Ovary (tissue), 3 donors: ENCODE measurements around the gene ANTXR1.

ENCODE experiments used
- CTCF ChIP-seq, 3 donors: fragments of 450-650 bp in 2 of 3; fragments of 200-600 bp in 1 of 3; IDR thresholded peaks; one replicate each; pipeline versions ENCODE4 v1.5.1 to v1.8.0; 2016 to 2022; ENCODE audit warnings: antibody characterized with exemption in 3 of 3, mild to moderate bottlenecking in 1 of 3
- EP300 ChIP-seq: sonication (generic); formaldehyde crosslinking; IDR thresholded peaks from one replicate; pipeline ENCODE4 v1.6.1; 2017; ENCODE audit warnings: antibody characterized with exemption
- POLR2A ChIP-seq: fragments of 450-650 bp; IDR thresholded peaks from one replicate; pipeline ENCODE4 v1.6.1; 2017; ENCODE audit warnings: antibody characterized with exemption, mild to moderate bottlenecking, moderate library complexity
- donor health status: DM: no; HTN: no; CAD: no.

- no peak for TF ChIP-seq CTCF (IDR thresholded peaks at IDR 0.05)
- TF ChIP-seq EP300: no peak
- TF ChIP-seq POLR2A: no peak
These were observed 52.9 kb downstream of the ANTXR1 start for GRCh38 chr2:69065735-69066336.
